ENCODE measurements around the gene TTLL12. TPM values are rescaled to one million over a fixed set of nuclear protein-coding genes. Genes with fewer than 3 reads are reported as not detected.

TTLL12 gene
- total RNA-seq, 1 donor from 2014 or later: 40.9 TPM

GRCh38 chr22:43128116-43128515 lies 58.8 kb downstream of the TTLL12 start:
- no peak for DNase-seq (ENCODE audit: low spot score, unreplicated experiment)
- Mint-ChIP-seq H3K4me1 (ENCODE audit: low read depth) (peaks cover 8% of the 10 kb centered on the region), H3K9me3 (ENCODE audit: low read depth) (no peaks in the 10 kb centered on the region), H3K36me3 (ENCODE audit: insufficient read depth) (no peaks in the 10 kb centered on the region), H3K4me3 (ENCODE audit: low read depth) (no peak overlapping the region), H3K27ac (no peak overlapping the region), H3K27me3 (no peaks in the 10 kb centered on the region)
- TF ChIP-seq CTCF (IDR thresholded peaks at IDR 0.05; ENCODE audit: unreplicated experiment): no peak

- TF ChIP-seq CTCF (IDR thresholded peaks at IDR 0.05; ENCODE audit: unreplicated experiment): no peak
- peak overlapping the region; percentile 85 for H3K27ac Mint-ChIP-seq
- H3K36me3 Mint-ChIP-seq (ENCODE audit: insufficient read depth): no peaks in the 10 kb centered on the region
- no peaks in the 10 kb centered on the region for H3K27me3 Mint-ChIP-seq
- H3K9me3 Mint-ChIP-seq (ENCODE audit: low read depth): no peaks in the 10 kb centered on the region
- peaks cover 8% of the 10 kb centered on the region for H3K4me1 Mint-ChIP-seq (ENCODE audit: low read depth)
- no peak overlapping the region for H3K4me3 Mint-ChIP-seq (ENCODE audit: low read depth)
- no peak for DNase-seq (ENCODE audit: low spot score, unreplicated experiment)
Observed at GRCh38 chr22:43127166-43127908, 59.6 kb downstream of the TTLL12 start.

GRCh38 chr22:43126501-43127165 lies 60.3 kb downstream of the TTLL12 start:
- H3K27ac Mint-ChIP-seq: peak overlapping the region; percentile 85
- H3K36me3 Mint-ChIP-seq (ENCODE audit: insufficient read depth): no peaks in the 10 kb centered on the region
- no peak for TF ChIP-seq CTCF (IDR thresholded peaks at IDR 0.05; ENCODE audit: unreplicated experiment)
- H3K9me3 Mint-ChIP-seq (ENCODE audit: low read depth): no peaks in the 10 kb centered on the region
- peaks cover 8% of the 10 kb centered on the region for H3K4me1 Mint-ChIP-seq (ENCODE audit: low read depth)
- DNase-seq (ENCODE audit: low spot score, unreplicated experiment): no peak
- H3K27me3 Mint-ChIP-seq: no peaks in the 10 kb centered on the region
- H3K4me3 Mint-ChIP-seq (ENCODE audit: low read depth): no peak overlapping the region

GRCh38 chr22:43118953-43119458 lies 67.9 kb downstream of the TTLL12 start:
- peaks cover 4% of the 10 kb centered on the region for H3K27me3 Mint-ChIP-seq
- DNase-seq (ENCODE audit: low spot score, unreplicated experiment): no peak
- peaks cover 3% of the 10 kb centered on the region for H3K4me1 Mint-ChIP-seq (ENCODE audit: low read depth)
- no peaks in the 10 kb centered on the region for H3K9me3 Mint-ChIP-seq (ENCODE audit: low read depth)
- H3K4me3 Mint-ChIP-seq (ENCODE audit: low read depth): no peak overlapping the region
- no peak overlapping the region for H3K27ac Mint-ChIP-seq
- TF ChIP-seq CTCF (IDR thresholded peaks at IDR 0.05; ENCODE audit: unreplicated experiment): no peak
- no peaks in the 10 kb centered on the region for H3K36me3 Mint-ChIP-seq (ENCODE audit: insufficient read depth)

GRCh38 chr22:43118024-43118849 lies 68.7 kb downstream of the TTLL12 start:
- TF ChIP-seq CTCF (IDR thresholded peaks at IDR 0.05; ENCODE audit: unreplicated experiment): no peak
- no peaks in the 10 kb centered on the region for H3K36me3 Mint-ChIP-seq (ENCODE audit: insufficient read depth)
- H3K27ac Mint-ChIP-seq: no peak overlapping the region
- DNase-seq (ENCODE audit: low spot score, unreplicated experiment): no peak
- no peak overlapping the region for H3K4me3 Mint-ChIP-seq (ENCODE audit: low read depth)
- H3K27me3 Mint-ChIP-seq: peaks cover 11% of the 10 kb centered on the region
- peaks cover 10% of the 10 kb centered on the region for H3K4me1 Mint-ChIP-seq (ENCODE audit: low read depth)
- H3K9me3 Mint-ChIP-seq (ENCODE audit: low read depth): no peaks in the 10 kb centered on the region
